ENCODE results near the gene EPOP. TPM values are rescaled to one million over a fixed set of nuclear protein-coding genes. Genes with fewer than 3 reads are reported as not detected.
A peak's percentile ranks its signal among the peaks of the same experiment; 100 is the strongest.

Gene EPOP
- total RNA-seq, 2 experiments from 2014 or later: 11.8 to 27.2 TPM

- no TSS peak for BruUV-seq (replicated peaks)
- Histone ChIP-seq H3K4me1 (ENCODE audit: insufficient read depth, low read length, poor library complexity, severe bottlenecking) (peaks cover 19% of the 10 kb centered on the region), H4K20me1 (ENCODE audit: insufficient read depth, low read length) (peaks cover 12% of the 10 kb centered on the region; the same call in 1 of the 2 replicates), H3K4me2 (ENCODE audit: low read length) (peak overlapping the region; percentile 98), H3K36me3 (ENCODE audit: insufficient read depth, low read length) (peaks cover 58% of the 10 kb centered on the region), H3K9me3 (ENCODE audit: low read length) (no peaks in the 10 kb centered on the region), H3K9me2 (ENCODE audit: insufficient read depth, low read length) (no peaks in the 10 kb centered on the region), H3K79me2 (ENCODE audit: insufficient read depth, low read depth, low read length) (peaks cover 35% of the 10 kb centered on the region), H3K4me3 (ENCODE audit: low read depth, low read length, poor library complexity, severe bottlenecking) (no peak overlapping the region), H2AFZ (ENCODE audit: low read length) (no peak overlapping the region), H3K27ac (ENCODE audit: low read depth, low read length, poor library complexity, severe bottlenecking) (no peak overlapping the region)
- intact Hi-C loops (cut with micrococcal nuclease; ENCODE audit: unreplicated experiment): no loop called here
- ChIA-PET POLR2A (interaction anchor here (0.5 to 1.0 kb wide), 3 partner anchors 11 to 20 kb away, joined by 3 to 4 read pairs (median 4); no protein-coding TSS in a partner anchor), CTCF (ENCODE audit: unreplicated experiment) (interaction anchor here (1.0 kb wide), 1 partner anchor 35 kb away, joined by 3 read pairs; no protein-coding TSS in a partner anchor)
- no peak for DNase-seq (ENCODE audit: low spot score)
- TF ChIP-seq CTCF (conservative IDR thresholded peaks at IDR 0.05; ENCODE audit: low read length) (no peak), EZH2phosphoT487 (IDR thresholded peaks at IDR 0.05; ENCODE audit: borderline replicate concordance, low read depth, low read length) (no peak)
These were observed 33.1 kb upstream of the EPOP start for GRCh38 chr17:38707678-38708351.

GRCh38 chr17:38706505-38707216 lies 31.9 kb upstream of the EPOP start:
- CTCF ChIA-PET (ENCODE audit: unreplicated experiment): interaction anchor here (0.6 to 1.1 kb wide), 4 partner anchors 16 to 123 kb away, joined by 3 to 4 read pairs (median 4); no protein-coding TSS in a partner anchor
- Histone ChIP-seq H3K4me3 (ENCODE audit: low read depth, low read length, poor library complexity, severe bottlenecking) (peak overlapping the region; percentile 90), H3K27ac (ENCODE audit: low read depth, low read length, poor library complexity, severe bottlenecking) (peak overlapping the region; percentile 62), H3K4me2 (ENCODE audit: low read length) (peak overlapping the region; percentile 98), H2AFZ (ENCODE audit: low read length) (no peak overlapping the region), H3K9me3 (ENCODE audit: low read length) (no peaks in the 10 kb centered on the region), H3K79me2 (ENCODE audit: insufficient read depth, low read depth, low read length) (peaks cover 37% of the 10 kb centered on the region), H3K4me1 (ENCODE audit: insufficient read depth, low read length, poor library complexity, severe bottlenecking) (peaks cover 22% of the 10 kb centered on the region), H3K9me2 (ENCODE audit: insufficient read depth, low read length) (no peaks in the 10 kb centered on the region), H4K20me1 (ENCODE audit: insufficient read depth, low read length) (peaks cover 12% of the 10 kb centered on the region; the same call in 1 of the 2 replicates), H3K36me3 (ENCODE audit: insufficient read depth, low read length) (peaks cover 47% of the 10 kb centered on the region)
- POLR2A ChIA-PET: interaction anchor here (0.6 to 1.7 kb wide), 4 partner anchors 12 to 55 kb away, joined by 3 to 6 read pairs (median 4); no protein-coding TSS in a partner anchor
- no peak for TF ChIP-seq CTCF (conservative IDR thresholded peaks at IDR 0.05; ENCODE audit: low read length)
- peak; percentile 40 for DNase-seq (ENCODE audit: low spot score)
- BruUV-seq (replicated peaks): no TSS peak
- intact Hi-C loops (cut with micrococcal nuclease; ENCODE audit: unreplicated experiment): no loop called here

Data from OCI-LY7 (cell line).